Measurements from ENCODE around the gene KMT2B.
"Not testable (repeated sequence)": the region's sequence is repeated elsewhere in the genome, so short reads cannot be mapped to it uniquely, and the experiment has no call there.

The KMT2B gene

GRCh38 chr19:35757231-35757748 lies 39.5 kb downstream of the KMT2B start:
- DNase-seq (ENCODE audit: low read depth in 2 of 2): no peak

- DNase-seq (ENCODE audit: low read depth in 2 of 2): peak; percentile 97 to 98
These were observed 40.2 kb downstream of the KMT2B start, which contains the start of gene PROSER3 for GRCh38 chr19:35757749-35758608. PROSER3 (plus strand) TSS chr19:35758176; CDS start chr19:35758216, 40 bp downstream.

GRCh38 chr19:35759697-35760096 lies 41.9 kb downstream of the KMT2B start:
- DNase-seq (ENCODE audit: low read depth in 2 of 2): no peak

- no peak for DNase-seq (ENCODE audit: low read depth in 2 of 2)
These were observed 43.0 kb downstream of the KMT2B start for GRCh38 chr19:35760711-35761349.

GRCh38 chr19:35764432-35765315 lies 46.9 kb downstream of the KMT2B start:
- no peak for DNase-seq (ENCODE audit: low read depth in 2 of 2)

- DNase-seq (ENCODE audit: low read depth in 2 of 2): no peak
These were observed 48.8 kb downstream of the KMT2B start for GRCh38 chr19:35766571-35767104.

- DNase-seq (ENCODE audit: low read depth in 2 of 2): no peak
These were observed 49.7 kb downstream of the KMT2B start for GRCh38 chr19:35767288-35768081.

GRCh38 chr19:35768082-35768421 lies 50.2 kb downstream of the KMT2B start:
- DNase-seq (ENCODE audit: low read depth in 2 of 2): no peak

GRCh38 chr19:35772362-35772761 lies 54.6 kb downstream of the KMT2B start:
- DNase-seq (ENCODE audit: low read depth in 2 of 2): not testable (repeated sequence)

- no peak for DNase-seq (ENCODE audit: low read depth in 2 of 2)
These were observed 55.4 kb downstream of the KMT2B start for GRCh38 chr19:35773020-35773806.

GRCh38 chr19:35774274-35775045 lies 56.7 kb downstream of the KMT2B start:
- DNase-seq (ENCODE audit: low read depth in 2 of 2): no peak

- no peak for DNase-seq (ENCODE audit: low read depth in 2 of 2)
These were observed 57.2 kb downstream of the KMT2B start for GRCh38 chr19:35775046-35775297.

GRCh38 chr19:35775298-35776101 lies 57.7 kb downstream of the KMT2B start, which contains the start of gene ARHGAP33:
ARHGAP33 (plus strand) TSS chr19:35775564; CDS start chr19:35775659, 95 bp downstream.
- peak; percentile 98 to 100 for DNase-seq (ENCODE audit: low read depth in 2 of 2)

- no peak for DNase-seq (ENCODE audit: low read depth in 2 of 2)
These were observed 58.4 kb downstream of the KMT2B start for GRCh38 chr19:35776102-35776788.

GRCh38 chr19:35777086-35777841 lies 59.5 kb downstream of the KMT2B start:
- no peak for DNase-seq (ENCODE audit: low read depth in 2 of 2)

- no peak for DNase-seq (ENCODE audit: low read depth in 2 of 2)
These were observed 60.2 kb downstream of the KMT2B start for GRCh38 chr19:35777961-35778360.

GRCh38 chr19:35779033-35779432 lies 61.2 kb downstream of the KMT2B start:
- DNase-seq (ENCODE audit: low read depth in 2 of 2): no peak
